Pancreas (tissue), 10 donors: ENCODE measurements around the gene TAF15. TPM values are rescaled to one million over a fixed set of nuclear protein-coding genes. Genes with fewer than 3 reads are reported as not detected.

ENCODE experiments used
- ATAC-seq, 4 donors: fragments of 200-7000 bp; cut with Tn5 transposase; one replicate each; pipeline versions ENCODE4 v1.8.0 to v1.9.1; 2020; ENCODE audit warnings: mild to moderate bottlenecking in 4 of 4, moderate library complexity in 4 of 4
- DNase-seq, 6 donors: peaks; one replicate each; pipeline ENCODE4 v3.0.0-alpha.2; 2020
- FAIRE-seq: peaks from 2 replicates; lab custom pipeline; 2012; peaks lifted over from hg19 to GRCh38; lab: Jason Lieb, UNC
- H3K27ac ChIP-seq, 4 donors: fragments of 200-600 bp; sonication (generic); 1 replicate in 3 of 4; 2 replicates in 1 of 4; pipeline versions ENCODE4 v1.5.0 to v1.8.0; 2020
- H3K27me3 ChIP-seq, 4 donors: fragments of 200-600 bp; one replicate each; pipeline ENCODE4 v1.8.0; 2021
- H3K36me3 ChIP-seq, 3 donors: fragments of 200-600 bp; sonication (generic) in 1 of 3; one replicate each; pipeline versions ENCODE4 v1.5.0 to v1.8.0; 2020 to 2021
- H3K4me1 ChIP-seq, 3 donors: fragments of 200-600 bp; one replicate each; pipeline ENCODE4 v1.8.0; 2021
- H3K4me3 ChIP-seq, 4 donors: fragments of 200-600 bp; sonication (generic) in 2 of 4; one replicate each; pipeline versions ENCODE4 v1.5.0 to v1.8.0; 2020 to 2021
- H3K9me3 ChIP-seq, 4 donors: fragments of 200-600 bp; one replicate each; pipeline ENCODE4 v1.8.0; 2021
- WGBS, 2 donors: extraction: QIAGEN DNeasy Blood & Tissue Kit; methylation state at CpG; one replicate each; pipeline ENCODE4 v1.1.7; 2013; 5-methylcytosine and 5-hydroxymethylcytosine counted together
- intact Hi-C, 3 donors: fragments of 100-400 bp; cut with DNase I; formaldehyde crosslinking; loops; one replicate each; pipeline versions ENCODE4 v1.11.1 to v1.14.2; 2022
- polyA plus RNA-seq, 2 donors: library from polyadenylated mRNA; stranded (reverse); fragments of 200-250 nt; gene quantifications; one replicate each; pipeline ENCODE4 v1.2.3, GENCODE V29; 2013
- total RNA-seq, 6 donors: library from RNA; stranded (reverse); fragmentation: NEBNext Ultra II Directional in 4 of 6; extraction: Animal tissue kit (Norgen Biotek cat#: 25700) in 4 of 6; gene quantifications; one replicate each; pipeline versions ENCODE4 v1.2.1 to v1.2.4, GENCODE V29; 2021 to 2023
- TF ChIP-seq, protein P1 (sequence below), 4 donors: fragments of 200-600 bp; sonication (generic) in 3 of 4; IDR thresholded peaks; one replicate each; pipeline versions ENCODE4 v1.5.0 to v1.8.0; 2021; ENCODE audit warnings: antibody characterized with exemption in 4 of 4
- donor health status: healthy with polysubstance abuse.
- donor health status: DM: no; HTN: no; CAD: no; lungs with moderate emphysema.
- donor health status: DM: no; HTN: no; CAD: no.
- donor health status: control.
- donor health status: control.
- donor health status: Bipolar disorder and iron deficiency.
- donor health status: DM: yes; HTN: yes; CAD: no.
- donor health status: DM: no; HTN: no; CAD: no.
- donor health status: DM: no; HTN: no; CAD: no.
- donor health status: DM: yes; HTN: yes; CAD: no.

The TAF15 gene
- total and polyA plus RNA-seq, 8 donors, result 62.9 to 88.1 (median 73.9) TPM

GRCh38 chr17:35892091-35893035 is 83.1 kb downstream of the TAF15 start:
- Histone ChIP-seq H3K9me3 (no peaks in the 10 kb centered on the region), H3K27me3 (no peaks in the 10 kb centered on the region), H3K27ac (no peak overlapping the region), H3K4me1 (no peaks in the 10 kb centered on the region), H3K36me3 (no peaks in the 10 kb centered on the region), H3K4me3 (no peak overlapping the region)
- ATAC-seq, result peak in 1 of 4 donors; percentile 25
- intact Hi-C loops, result no loop called here
- 61 to 72% methylated on average over 6 of the region's 6 CpGs for WGBS, 2 donors
- FAIRE-seq, result no peak
- TF ChIP-seq, protein P1, sequence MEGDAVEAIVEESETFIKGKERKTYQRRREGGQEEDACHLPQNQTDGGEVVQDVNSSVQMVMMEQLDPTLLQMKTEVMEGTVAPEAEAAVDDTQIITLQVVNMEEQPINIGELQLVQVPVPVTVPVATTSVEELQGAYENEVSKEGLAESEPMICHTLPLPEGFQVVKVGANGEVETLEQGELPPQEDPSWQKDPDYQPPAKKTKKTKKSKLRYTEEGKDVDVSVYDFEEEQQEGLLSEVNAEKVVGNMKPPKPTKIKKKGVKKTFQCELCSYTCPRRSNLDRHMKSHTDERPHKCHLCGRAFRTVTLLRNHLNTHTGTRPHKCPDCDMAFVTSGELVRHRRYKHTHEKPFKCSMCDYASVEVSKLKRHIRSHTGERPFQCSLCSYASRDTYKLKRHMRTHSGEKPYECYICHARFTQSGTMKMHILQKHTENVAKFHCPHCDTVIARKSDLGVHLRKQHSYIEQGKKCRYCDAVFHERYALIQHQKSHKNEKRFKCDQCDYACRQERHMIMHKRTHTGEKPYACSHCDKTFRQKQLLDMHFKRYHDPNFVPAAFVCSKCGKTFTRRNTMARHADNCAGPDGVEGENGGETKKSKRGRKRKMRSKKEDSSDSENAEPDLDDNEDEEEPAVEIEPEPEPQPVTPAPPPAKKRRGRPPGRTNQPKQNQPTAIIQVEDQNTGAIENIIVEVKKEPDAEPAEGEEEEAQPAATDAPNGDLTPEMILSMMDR (IDR thresholded peaks at IDR 0.05), result no peak
- DNase-seq, result no peak

GRCh38 chr17:35893751-35894150 is 84.5 kb downstream of the TAF15 start:
- TF ChIP-seq, protein P1 (IDR thresholded peaks at IDR 0.05), result no peak
- intact Hi-C loops, result no loop called here
- no peak for FAIRE-seq
- ATAC-seq, result no peak
- no peak for DNase-seq
- 87 to 90% methylated on average over 4 of the region's 4 CpGs for WGBS, 2 donors
- Histone ChIP-seq H3K27ac (no peak overlapping the region), H3K4me3 (no peak overlapping the region), H3K9me3 (no peaks in the 10 kb centered on the region), H3K27me3 (no peaks in the 10 kb centered on the region), H3K36me3 (no peaks in the 10 kb centered on the region), H3K4me1 (no peaks in the 10 kb centered on the region)

DNA sequence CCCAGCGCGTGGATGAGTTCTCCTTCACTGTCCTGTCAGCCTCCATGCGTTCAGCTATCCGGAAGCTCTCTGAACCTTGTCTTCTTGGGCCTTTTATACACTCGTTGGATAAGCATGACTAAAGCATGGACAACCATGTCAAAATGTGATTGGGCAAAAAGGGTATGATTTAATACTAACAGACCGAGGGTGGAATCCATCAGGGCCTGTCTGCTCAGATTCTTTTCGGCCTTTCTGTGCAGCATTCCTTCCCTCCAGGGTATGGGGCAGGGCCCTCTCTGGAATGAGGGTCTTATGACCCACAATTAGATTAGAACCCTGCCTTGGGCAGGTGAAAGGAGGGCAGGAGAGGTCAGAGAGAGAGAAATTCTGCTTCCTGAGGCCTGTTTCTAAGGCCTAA is 84.9 kb downstream of the TAF15 start:
- DNase-seq, result no peak
- ATAC-seq, result no peak
- TF ChIP-seq, protein P1 (IDR thresholded peaks at IDR 0.05), result no peak
- H3K36me3 ChIP-seq, result no peaks in the 10 kb centered on the region
- intact Hi-C loops, result no loop called here
- FAIRE-seq, result no peak
- H3K27ac ChIP-seq, result no peak overlapping the region
- H3K27me3 ChIP-seq, result no peaks in the 10 kb centered on the region
- H3K4me3 ChIP-seq, result no peak overlapping the region
- H3K9me3 ChIP-seq, result no peaks in the 10 kb centered on the region
- 87 to 91% methylated on average over 7 of the region's 7 CpGs for WGBS, 2 donors
- no peaks in the 10 kb centered on the region for H3K4me1 ChIP-seq

DNA sequence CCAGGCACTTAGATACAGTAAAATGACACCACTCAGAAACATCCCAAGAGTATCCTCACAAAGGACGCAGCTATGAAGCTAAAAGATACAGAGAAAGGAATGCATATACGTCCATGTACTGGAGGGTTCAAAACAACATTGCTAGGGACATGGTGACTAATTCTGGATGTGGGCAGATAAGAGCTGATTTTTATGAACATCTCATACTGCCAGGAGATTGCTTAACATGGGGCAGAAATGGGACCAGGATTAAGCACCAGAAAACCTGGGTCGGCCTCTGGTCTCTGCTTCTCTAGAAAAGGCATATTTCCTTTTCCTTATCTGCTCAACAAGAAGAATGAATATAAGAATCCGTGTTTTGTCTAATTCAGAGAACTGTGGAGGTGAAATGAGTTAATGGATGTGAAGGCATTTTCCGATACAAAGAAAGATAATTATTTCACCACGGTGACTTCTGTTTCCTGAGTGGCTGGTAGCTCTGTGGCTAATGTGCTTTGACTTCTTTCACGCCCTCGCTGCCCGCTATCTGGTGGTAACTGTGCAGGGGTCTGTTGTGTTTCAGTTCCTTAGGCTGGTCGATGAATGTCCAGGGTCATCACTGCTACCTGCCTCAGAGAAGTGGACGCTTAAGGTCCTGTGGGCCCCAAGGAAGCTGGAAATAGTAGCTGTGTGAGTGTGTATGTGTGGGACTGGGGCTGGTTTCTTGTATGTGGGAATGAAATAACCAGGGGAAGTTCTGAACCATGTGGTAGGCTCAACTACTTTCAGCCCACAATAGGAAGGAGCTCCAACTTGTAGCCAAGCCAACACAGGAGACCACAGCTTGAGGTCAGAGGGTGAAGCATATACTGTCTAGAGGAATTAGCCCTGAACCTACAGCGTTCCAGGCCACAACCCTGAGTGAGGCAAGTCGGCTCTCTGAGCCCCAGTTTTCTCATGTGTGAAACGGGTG is 86.6 kb downstream of the TAF15 start:
- intact Hi-C loops, result no loop called here
- TF ChIP-seq, protein P1 (IDR thresholded peaks at IDR 0.05), result no peak
- Histone ChIP-seq H3K4me1 (no peaks in the 10 kb centered on the region), H3K36me3 (no peaks in the 10 kb centered on the region), H3K27me3 (no peaks in the 10 kb centered on the region), H3K4me3 (no peak overlapping the region), H3K9me3 (no peaks in the 10 kb centered on the region), H3K27ac (no peak overlapping the region)
- ATAC-seq (peak in 1 of 4 donors; percentile 45), DNase-seq (no peak), FAIRE-seq (no peak)
- WGBS, 2 donors, result 74 to 81% methylated on average over 14 of the region's 14 CpGs

Other genes starting within 250 kb of the TAF15 start
- not detected for gene SLFN14, start 248.7 kb upstream of the TAF15 start, total RNA-seq
- not detected for gene SLFN14, start 248.7 kb upstream of the TAF15 start, polyA plus RNA-seq
- 1 to 10 TPM; 2.0 to 3.5 (median 2.4) TPM for gene PEX12, start 230.9 kb upstream of the TAF15 start, total RNA-seq
- gene PEX12, start 230.9 kb upstream of the TAF15 start, polyA plus RNA-seq, result 1 to 10 TPM; 1.1 to 2.3 TPM
- gene AP2B1, start 222.2 kb upstream of the TAF15 start, total RNA-seq, result 10 to 100 TPM; 32.6 to 83.2 (median 52.4) TPM
- gene AP2B1, start 222.2 kb upstream of the TAF15 start, polyA plus RNA-seq, result 10 to 100 TPM; 21.2 to 26.6 TPM
- gene RASL10B, start 77.8 kb upstream of the TAF15 start, total RNA-seq, result 1 to 10 TPM; 3.1 to 4.9 (median 4.0) TPM
- 1 to 10 TPM; 2.5 to 6.3 TPM for gene RASL10B, start 77.8 kb upstream of the TAF15 start, polyA plus RNA-seq
- under 1 TPM; 0.03 to 0.15 (median 0.07) TPM for gene GAS2L2, start 56.2 kb upstream of the TAF15 start, total RNA-seq
- gene GAS2L2, start 56.2 kb upstream of the TAF15 start, polyA plus RNA-seq, result under 1 TPM in 1 of 2 donors, not detected in 1; 0.33 TPM
- under 1 TPM in 2 of 6 donors, not detected in 4; 0.17 to 0.28 TPM for gene C17orf50, start 48.6 kb upstream of the TAF15 start, total RNA-seq
- under 1 TPM in 1 of 2 donors, not detected in 1; 0.12 TPM for gene C17orf50, start 48.6 kb upstream of the TAF15 start, polyA plus RNA-seq
- gene MMP28, start 13.8 kb upstream of the TAF15 start, total RNA-seq, result 1 to 10 TPM in 2 of 6 donors, under 1 TPM in 4; 0.20 to 2.5 (median 0.78) TPM
- gene MMP28, start 13.8 kb upstream of the TAF15 start, polyA plus RNA-seq, result 1 to 10 TPM; 3.0 to 3.8 TPM
- not detected for gene HEATR9, start 59.4 kb downstream of the TAF15 start, total RNA-seq
- gene HEATR9, start 59.4 kb downstream of the TAF15 start, polyA plus RNA-seq, result not detected
- 1 to 10 TPM in 4 of 6 donors, under 1 TPM in 2; 0.47 to 3.5 (median 2.0) TPM for gene CCL5, start 70.9 kb downstream of the TAF15 start, total RNA-seq
- 1 to 10 TPM; 1.5 to 2.1 TPM for gene CCL5, start 70.9 kb downstream of the TAF15 start, polyA plus RNA-seq
- under 1 TPM in 1 of 6 donors, not detected in 5; 0.31 TPM for gene RDM1, start 121.3 kb downstream of the TAF15 start, total RNA-seq
- not detected for gene RDM1, start 121.3 kb downstream of the TAF15 start, polyA plus RNA-seq
- not detected for gene LYZL6, start 134.2 kb downstream of the TAF15 start, total RNA-seq
- gene LYZL6, start 134.2 kb downstream of the TAF15 start, polyA plus RNA-seq, result not detected
- gene CCL16, start 172.0 kb downstream of the TAF15 start, total RNA-seq, result not detected
- under 1 TPM; 0.14 to 0.30 TPM for gene CCL16, start 172.0 kb downstream of the TAF15 start, polyA plus RNA-seq
- 10 to 100 TPM in 1 of 6 donors, 1 to 10 TPM in 5; 1.9 to 11.5 (median 5.0) TPM for gene CCL14, start 177.2 kb downstream of the TAF15 start, total RNA-seq
- gene CCL14, start 177.2 kb downstream of the TAF15 start, polyA plus RNA-seq, result 10 to 100 TPM in 1 of 2 donors, 1 to 10 TPM in 1; 5.7 to 53.7 TPM
- under 1 TPM in 3 of 6 donors, not detected in 3; 0.32 to 0.55 (median 0.32) TPM for gene CCL15, start 192.1 kb downstream of the TAF15 start, total RNA-seq
- gene CCL15, start 192.1 kb downstream of the TAF15 start, polyA plus RNA-seq, result under 1 TPM in 1 of 2 donors, not detected in 1; 0.59 TPM
- 1 to 10 TPM in 2 of 6 donors, under 1 TPM in 2, not detected in 2; 0.39 to 2.2 (median 0.93) TPM for gene CCL23, start 208.5 kb downstream of the TAF15 start, total RNA-seq
- gene CCL23, start 208.5 kb downstream of the TAF15 start, polyA plus RNA-seq, result under 1 TPM; 0.46 to 0.70 TPM